GM21447 (cell line): ENCODE data around the gene NGF.

Source experiments
- ATAC-seq: cut with Tn5 transposase; IDR thresholded peaks from one replicate; pipeline ENCODE4 v1.9.1; 2021; ENCODE audit not compliant: unreplicated experiment

Gene NGF

GRCh38 chr1:115283681-115284146 lies 54.3 kb downstream of the NGF start:
- no peak for ATAC-seq

GRCh38 chr1:115283249-115283648 lies 54.8 kb downstream of the NGF start:
- no peak for ATAC-seq

- no peak for ATAC-seq
Observed at GRCh38 chr1:115282807-115283208, 55.2 kb downstream of the NGF start.

- no peak for ATAC-seq
Observed at GRCh38 chr1:115281143-115281542, 56.9 kb downstream of the NGF start.

DNA sequence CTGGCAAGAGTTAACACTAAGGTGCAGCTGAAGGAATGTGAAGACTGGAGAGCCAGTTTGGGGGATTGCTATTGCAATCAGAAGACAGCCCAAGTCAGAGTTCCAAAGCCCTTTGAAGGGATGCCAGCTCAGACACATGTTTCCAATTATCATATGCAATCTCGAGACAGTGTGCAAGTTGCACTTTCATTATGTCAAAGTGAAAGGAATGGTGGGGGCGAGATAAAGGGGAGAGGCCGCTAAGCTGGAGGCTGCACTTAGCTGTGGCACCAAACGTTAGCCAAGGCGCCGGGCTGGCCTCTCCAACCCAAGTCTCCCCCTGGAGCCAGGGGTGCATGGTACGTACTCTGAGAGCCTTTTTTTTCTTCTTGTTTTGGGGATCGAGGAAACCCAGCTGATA lies 58.0 kb downstream of the NGF start:
- ATAC-seq = no peak

DNA sequence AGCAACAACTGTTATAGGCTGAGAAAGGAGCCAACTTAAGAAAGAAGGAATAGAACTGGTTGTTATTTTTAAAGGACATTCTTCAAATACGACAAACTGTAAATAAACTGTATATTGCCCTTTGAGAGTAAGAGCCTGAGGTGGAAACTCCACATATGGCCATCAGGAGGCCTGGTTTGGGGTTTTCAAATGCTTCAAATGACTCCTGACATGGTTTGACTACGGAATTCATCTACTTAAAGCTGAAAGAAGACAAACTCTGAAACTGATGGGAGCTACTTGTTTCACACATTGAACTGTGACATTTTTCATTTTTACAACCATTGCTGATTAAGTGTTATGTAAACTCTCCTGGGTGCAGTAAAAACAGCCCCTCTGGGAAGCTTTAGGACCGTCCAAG lies 59.8 kb downstream of the NGF start:
- ATAC-seq = no peak

DNA sequence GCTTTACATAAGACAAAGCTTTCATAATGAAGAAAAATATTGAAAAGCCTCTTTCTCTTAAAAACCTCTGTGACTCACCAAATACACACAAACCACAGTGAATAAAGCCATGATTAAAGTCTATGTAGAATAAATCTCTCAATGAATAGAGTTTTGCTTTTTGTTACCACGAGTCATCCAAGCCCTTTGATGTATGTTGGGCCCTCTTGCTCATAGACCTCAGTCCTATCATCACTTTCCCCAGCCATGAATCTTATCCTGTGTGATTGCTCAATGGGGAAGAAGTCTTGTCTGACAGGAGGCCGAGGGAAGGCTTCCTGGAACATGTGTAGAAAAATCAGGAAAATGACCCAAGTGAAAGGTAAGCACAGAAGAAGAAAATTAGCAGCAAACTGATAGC lies 60.8 kb downstream of the NGF start:
- ATAC-seq = no peak

DNA sequence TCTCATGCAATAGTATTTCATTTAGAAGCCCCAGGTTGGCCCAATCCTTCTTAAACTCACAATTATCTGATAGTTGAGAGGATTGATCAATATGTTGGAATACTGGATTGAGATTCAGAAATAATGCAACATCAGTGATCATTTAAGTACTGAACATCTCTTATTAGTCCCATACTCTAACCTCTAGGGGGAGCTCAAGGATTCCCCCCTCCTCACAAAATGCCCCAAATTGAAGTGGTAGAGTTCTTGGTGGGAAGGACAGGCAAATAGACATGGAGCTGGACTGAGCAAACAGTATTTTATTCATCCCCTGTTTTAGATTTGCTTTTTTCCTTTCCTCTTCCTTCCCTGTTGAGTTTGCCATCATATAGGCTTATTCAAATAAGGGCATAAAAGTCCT lies 62.8 kb downstream of the NGF start:
- ATAC-seq = no peak

- no peak for ATAC-seq
Observed at GRCh38 chr1:115274467-115274866, 63.6 kb downstream of the NGF start.

- ATAC-seq = no peak
Observed at GRCh38 chr1:115266729-115267421, 71.2 kb downstream of the NGF start.

DNA sequence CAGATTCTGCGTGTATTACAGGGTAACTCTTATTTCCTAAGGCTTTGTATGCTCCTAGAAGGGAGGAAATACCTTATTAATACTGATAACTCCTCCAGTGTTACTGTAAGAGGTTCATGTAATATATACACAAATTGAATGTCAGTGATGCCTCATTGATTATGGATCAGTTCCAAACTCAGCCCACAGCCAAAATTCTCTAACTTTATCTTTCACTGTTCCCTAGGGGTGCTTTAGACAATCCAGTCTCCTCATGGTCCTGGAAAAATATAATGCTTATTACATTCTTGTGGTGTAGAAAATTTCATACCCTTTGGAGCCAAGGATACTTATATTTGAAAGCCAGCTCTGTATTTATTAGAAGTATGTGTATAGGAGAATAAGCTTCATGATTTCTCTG lies 73.0 kb downstream of the NGF start:
- ATAC-seq = no peak

GRCh38 chr1:115262886-115263285 lies 75.2 kb downstream of the NGF start:
- no peak for ATAC-seq

DNA sequence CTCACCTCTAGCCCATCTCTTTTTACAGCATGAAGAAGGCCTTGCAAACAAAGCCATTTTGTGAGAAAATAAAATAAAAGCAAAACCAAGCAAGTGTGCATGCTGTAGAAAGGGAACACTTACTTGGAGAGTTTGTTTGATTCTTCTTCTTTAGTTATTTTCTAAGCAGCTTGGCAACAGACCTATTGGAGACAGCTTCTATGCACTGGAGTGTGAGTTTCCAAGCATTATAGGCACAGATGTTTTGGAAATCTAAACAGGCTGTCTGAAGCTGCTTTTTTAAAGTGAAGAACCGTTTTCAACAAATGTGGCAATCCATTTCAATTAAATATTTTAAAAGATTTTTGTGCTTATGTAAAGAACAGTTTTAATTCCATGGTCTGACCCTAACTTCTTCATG lies 76.6 kb downstream of the NGF start:
- no peak for ATAC-seq

DNA sequence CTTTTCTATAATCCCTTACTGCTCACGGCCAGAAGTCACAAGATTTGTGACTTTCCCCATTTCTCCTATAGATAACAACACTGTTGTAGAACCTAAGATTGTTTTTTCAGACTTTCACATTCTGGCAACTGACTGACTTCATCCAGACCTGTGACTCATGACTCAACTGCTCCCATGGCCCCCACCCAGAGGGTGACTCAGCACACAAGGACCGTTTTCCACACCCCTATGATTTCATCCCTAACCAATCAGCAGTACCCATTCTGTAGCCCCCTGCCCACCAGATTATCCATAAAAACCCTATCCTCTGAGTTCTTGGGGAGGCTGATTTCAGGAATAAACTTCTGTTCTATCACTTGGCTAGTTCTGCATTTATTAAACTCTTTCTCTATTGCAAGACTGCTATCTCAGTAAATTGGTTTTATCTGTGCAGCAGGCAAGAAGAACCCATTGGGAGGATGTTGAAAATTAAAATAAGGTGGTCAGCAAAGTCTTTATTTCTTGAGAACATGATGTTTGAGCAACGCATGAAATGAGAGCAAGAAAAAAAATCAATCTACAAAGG lies 79.7 kb downstream of the NGF start:
- no peak for ATAC-seq

DNA sequence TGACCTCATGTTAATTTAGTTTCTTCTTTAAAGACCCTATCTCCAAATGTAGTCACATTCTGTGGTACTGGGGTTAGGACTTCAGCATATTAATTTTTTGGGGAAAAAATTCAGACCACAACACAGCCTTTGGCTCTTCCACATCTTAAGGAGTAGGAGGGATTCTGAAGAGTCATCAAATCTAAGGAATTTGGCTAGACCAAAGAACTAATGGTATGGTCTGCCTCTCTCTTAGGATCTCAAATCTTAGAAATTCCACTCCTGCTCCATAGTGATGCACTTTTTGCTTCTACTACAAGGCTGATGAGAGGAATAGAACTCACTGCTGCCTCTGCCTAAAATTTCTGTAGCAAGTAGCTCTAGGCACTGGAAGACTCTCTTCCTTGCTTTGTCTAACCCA lies 80.5 kb downstream of the NGF start:
- ATAC-seq = no peak

- no peak for ATAC-seq
Observed at GRCh38 chr1:115255154-115255553, 82.9 kb downstream of the NGF start.

GRCh38 chr1:115252585-115252984 lies 85.5 kb downstream of the NGF start:
- ATAC-seq = no peak

DNA sequence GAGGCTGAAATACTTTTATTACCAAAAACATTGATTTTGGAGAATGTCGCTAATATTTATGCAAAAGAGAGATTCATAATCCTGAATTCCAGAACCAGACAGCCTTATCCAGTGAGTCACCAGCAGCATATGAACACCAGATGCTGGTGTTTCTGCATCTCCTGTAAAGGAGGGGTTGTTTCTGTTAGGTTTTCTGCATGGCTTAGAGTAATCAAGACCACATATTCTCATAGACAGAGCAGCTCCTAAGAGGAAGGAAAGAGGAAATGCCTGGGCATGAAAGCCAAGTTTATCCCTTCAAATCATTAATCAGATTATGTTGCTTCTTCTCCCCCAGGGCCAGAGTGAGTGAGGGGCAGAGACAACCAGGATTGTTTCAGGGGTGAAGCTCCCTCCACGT lies 86.2 kb downstream of the NGF start:
- ATAC-seq = no peak

DNA sequence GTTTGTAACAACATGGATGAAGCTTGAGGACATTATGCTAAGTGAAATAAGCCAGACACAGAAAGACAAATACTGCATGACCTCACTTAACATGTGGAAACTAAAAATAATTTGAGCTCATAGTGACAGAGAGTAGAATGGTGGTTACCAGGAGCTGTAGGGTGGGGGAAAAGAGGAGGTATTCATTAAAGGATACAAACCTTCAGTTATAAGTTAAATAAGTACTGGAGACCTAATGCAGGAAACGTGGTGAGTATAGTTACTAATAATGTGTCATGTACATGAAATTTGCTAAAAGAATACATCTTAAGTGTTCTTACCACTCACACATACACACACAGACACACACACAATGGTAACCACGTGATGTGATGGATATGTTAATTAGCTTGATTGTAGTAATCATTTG lies 86.7 kb downstream of the NGF start:
- no peak for ATAC-seq

DNA sequence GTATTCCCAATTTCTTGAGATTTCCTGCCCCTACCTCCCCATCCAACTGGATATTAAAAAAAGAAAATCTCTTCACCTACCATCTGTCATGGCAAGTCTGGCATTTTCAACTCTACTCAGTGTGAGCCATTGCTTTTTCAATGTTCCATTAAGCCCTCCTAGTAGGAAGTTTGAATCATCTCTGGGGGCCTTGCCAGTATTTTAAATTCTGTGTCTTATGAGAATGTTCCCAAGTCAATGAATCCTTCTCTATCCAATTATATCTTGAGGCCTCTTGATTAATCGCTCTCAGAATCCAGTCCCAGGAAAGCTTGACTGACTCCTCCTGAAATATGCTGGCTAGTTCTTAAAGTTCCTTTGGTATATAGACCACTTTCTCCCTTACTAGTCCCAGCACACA lies 91.5 kb downstream of the NGF start:
- ATAC-seq = no peak

GRCh38 chr1:115245227-115245626 lies 92.8 kb downstream of the NGF start:
- ATAC-seq = no peak

- no peak for ATAC-seq
Observed at GRCh38 chr1:115242543-115242942, 95.5 kb downstream of the NGF start.

- ATAC-seq = no peak
Observed at GRCh38 chr1:115241309-115241708, 96.7 kb downstream of the NGF start.
